GM12891 (cell line): ENCODE results near the gene TRPM5.

Experiments
- PAX5 ChIP-seq: IDR thresholded peaks from 2 replicates; pipeline ENCODE4 v1.6.1; 2011; ENCODE audit warnings: low read length, moderate library complexity, mild to moderate bottlenecking; ENCODE audit not compliant: insufficient read depth, severe bottlenecking
- POLR2A ChIP-seq: IDR thresholded peaks from 2 replicates; pipeline ENCODE4 v1.6.1; 2011; ENCODE audit warnings: low read depth, low read length, control low read depth
- POLR2AphosphoS5 ChIP-seq: IDR thresholded peaks from 2 replicates; pipeline ENCODE4 v1.6.1; 2011; ENCODE audit warnings: low read depth, low read length, control low read depth
- SPI1 ChIP-seq: IDR thresholded peaks from 2 replicates; pipeline ENCODE4 v1.6.1; 2011; ENCODE audit warnings: low read depth, low read length, control low read depth
- TAF1 ChIP-seq: IDR thresholded peaks from 2 replicates; pipeline ENCODE4 v1.6.1; 2011; ENCODE audit warnings: low read depth, low read length, control low read depth

- no peak for TF ChIP-seq POLR2A
- no peak for TF ChIP-seq TAF1
- TF ChIP-seq SPI1, result no peak
- no peak for TF ChIP-seq POLR2AphosphoS5
- no peak for TF ChIP-seq PAX5
Observed at GRCh38 chr11:2421996-2422395, 22.3 kb downstream of the TRPM5 start.
